ENCODE results near the gene TTL.

Gene TTL

DNA sequence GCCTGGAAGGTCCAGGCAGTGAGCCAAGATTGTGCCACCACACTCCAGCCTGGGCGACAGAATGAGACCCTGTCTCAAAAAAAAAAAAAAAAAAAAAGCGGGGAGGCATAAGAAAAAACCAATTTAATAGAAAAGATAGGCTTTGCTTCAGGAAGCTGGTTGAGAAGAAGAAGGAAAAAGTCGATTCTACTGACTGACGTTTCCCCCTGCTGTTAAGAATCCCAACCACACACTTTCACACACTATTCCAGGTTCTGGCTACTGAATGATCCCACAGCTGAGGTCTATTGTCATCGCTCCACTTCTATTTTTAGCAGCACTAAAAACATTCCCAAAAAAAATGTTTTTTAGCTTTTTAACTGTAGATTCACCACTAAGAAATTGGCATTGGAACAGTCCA, 95.8 kb downstream of the TTL start:
- Histone ChIP-seq H3K9me3 (ENCODE audit: control insufficient read depth, low read length) (no peaks in the 10 kb centered on the region), H3K27me3 (replicated peaks; ENCODE audit: control insufficient read depth, insufficient read depth, low read length, poor library complexity, severe bottlenecking) (no peaks in the 10 kb centered on the region), H3K27ac (ENCODE audit: insufficient read depth, low read length, poor library complexity, severe bottlenecking) (no peak overlapping the region), H3K36me3 (ENCODE audit: control insufficient read depth, insufficient read depth, low read length) (peaks cover 37% of the 10 kb centered on the region), H3K4me1 (ENCODE audit: control insufficient read depth, insufficient read depth, low read length, poor library complexity, severe bottlenecking) (no peaks in the 10 kb centered on the region), H3K4me3 (ENCODE audit: insufficient read depth, low read depth, low read length, poor library complexity, severe bottlenecking) (no peak overlapping the region)
- no peak for DNase-seq

DNA sequence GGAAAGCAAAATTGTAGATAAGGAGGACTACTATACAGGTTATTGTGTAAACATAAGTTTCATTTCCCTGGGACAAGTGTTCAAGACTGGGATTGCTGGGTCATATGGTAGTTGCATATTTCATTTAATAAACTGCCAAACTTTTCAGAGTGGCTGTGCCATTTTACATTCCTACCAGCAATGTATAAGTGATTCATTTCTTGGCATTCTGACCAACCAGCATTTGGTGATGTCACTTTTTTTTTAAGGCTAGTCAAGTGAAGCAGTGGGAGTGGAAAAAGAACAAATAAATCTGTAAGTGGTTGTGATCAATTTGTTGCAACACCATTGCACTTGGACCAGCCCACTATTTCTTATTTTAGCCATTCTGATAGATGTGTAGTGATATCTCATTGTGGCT, 97.3 kb downstream of the TTL start:
- Histone ChIP-seq H3K36me3 (ENCODE audit: control insufficient read depth, insufficient read depth, low read length) (peaks cover 26% of the 10 kb centered on the region), H3K4me1 (ENCODE audit: control insufficient read depth, insufficient read depth, low read length, poor library complexity, severe bottlenecking) (no peaks in the 10 kb centered on the region), H3K4me3 (ENCODE audit: insufficient read depth, low read depth, low read length, poor library complexity, severe bottlenecking) (no peak overlapping the region), H3K27ac (ENCODE audit: insufficient read depth, low read length, poor library complexity, severe bottlenecking) (no peak overlapping the region), H3K9me3 (ENCODE audit: control insufficient read depth, low read length) (no peaks in the 10 kb centered on the region), H3K27me3 (replicated peaks; ENCODE audit: control insufficient read depth, insufficient read depth, low read length, poor library complexity, severe bottlenecking) (no peaks in the 10 kb centered on the region)
- no peak for DNase-seq

DNA sequence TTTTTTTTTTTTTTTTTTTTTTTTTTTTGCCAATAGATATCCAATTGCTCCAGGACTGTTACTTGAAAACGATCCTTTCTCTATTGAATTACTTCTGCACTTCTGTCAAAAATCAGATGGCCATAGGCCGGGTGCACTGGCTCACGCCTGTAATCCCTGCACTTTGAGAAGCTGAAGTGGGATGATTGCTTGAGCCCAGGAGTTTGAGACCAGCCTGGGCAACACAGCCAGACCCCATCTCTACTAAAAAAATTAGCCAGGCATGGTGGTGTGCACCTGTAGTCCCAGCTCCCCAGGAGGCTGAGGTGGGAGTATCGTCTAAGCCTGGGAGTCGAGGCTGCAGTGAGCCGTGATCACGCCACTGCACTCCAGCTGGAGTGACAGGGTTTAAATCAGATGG, 98.1 kb downstream of the TTL start:
- H3K27ac ChIP-seq (ENCODE audit: insufficient read depth, low read length, poor library complexity, severe bottlenecking), result no peak overlapping the region
- no peak for DNase-seq
- peaks cover 17% of the 10 kb centered on the region for H3K36me3 ChIP-seq (ENCODE audit: control insufficient read depth, insufficient read depth, low read length)
- no peaks in the 10 kb centered on the region for H3K27me3 ChIP-seq (replicated peaks; ENCODE audit: control insufficient read depth, insufficient read depth, low read length, poor library complexity, severe bottlenecking)
- H3K4me1 ChIP-seq (ENCODE audit: control insufficient read depth, insufficient read depth, low read length, poor library complexity, severe bottlenecking), result peaks cover 5% of the 10 kb centered on the region
- no peak overlapping the region for H3K4me3 ChIP-seq (ENCODE audit: insufficient read depth, low read depth, low read length, poor library complexity, severe bottlenecking)
- no peaks in the 10 kb centered on the region for H3K9me3 ChIP-seq (ENCODE audit: control insufficient read depth, low read length)

GRCh38 chr2:112582314-112582746, 100.4 kb downstream of the TTL start:
- no peak overlapping the region for H3K27ac ChIP-seq (ENCODE audit: insufficient read depth, low read length, poor library complexity, severe bottlenecking)
- no peak overlapping the region for H3K4me3 ChIP-seq (ENCODE audit: insufficient read depth, low read depth, low read length, poor library complexity, severe bottlenecking)
- H3K4me1 ChIP-seq (ENCODE audit: control insufficient read depth, insufficient read depth, low read length, poor library complexity, severe bottlenecking), result peaks cover 14% of the 10 kb centered on the region
- H3K9me3 ChIP-seq (ENCODE audit: control insufficient read depth, low read length), result no peaks in the 10 kb centered on the region
- H3K36me3 ChIP-seq (ENCODE audit: control insufficient read depth, insufficient read depth, low read length), result peaks cover 4% of the 10 kb centered on the region
- H3K27me3 ChIP-seq (replicated peaks; ENCODE audit: control insufficient read depth, insufficient read depth, low read length, poor library complexity, severe bottlenecking), result no peaks in the 10 kb centered on the region
- DNase-seq, result peak in 1 of 3 donors; percentile 22

DNA sequence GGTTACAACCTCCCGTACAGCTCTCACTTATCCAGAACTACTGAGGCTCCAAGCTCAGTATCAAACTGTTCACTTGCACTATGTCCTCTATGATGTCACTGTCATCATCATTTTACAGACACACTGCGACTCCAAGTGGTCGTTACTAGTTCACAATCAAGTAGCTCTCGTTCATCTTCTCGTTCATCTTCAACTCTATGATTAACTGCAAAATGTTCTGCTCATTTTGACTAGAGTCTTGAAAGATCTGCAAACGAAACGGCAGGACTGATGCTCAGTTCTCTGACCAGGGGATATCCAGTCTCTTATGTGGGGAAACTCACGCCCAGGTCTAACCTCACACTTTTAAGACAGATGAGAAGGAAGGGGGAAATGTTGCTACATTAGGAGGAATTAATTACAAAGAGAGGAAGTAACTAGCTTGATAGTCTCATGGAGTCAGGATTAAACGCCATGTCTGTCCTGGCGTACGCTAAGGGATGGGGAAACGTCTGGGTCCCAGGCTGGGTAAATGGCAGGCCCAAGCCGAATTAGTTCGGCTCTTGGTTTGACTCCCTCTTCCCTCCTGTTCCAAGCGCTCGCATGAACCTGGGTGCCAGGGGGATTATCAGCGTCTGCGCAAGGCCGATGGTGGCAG, 101.7 kb downstream of the TTL start:
- DNase-seq, result no peak
- Histone ChIP-seq H3K9me3 (ENCODE audit: control insufficient read depth, low read length) (no peaks in the 10 kb centered on the region), H3K36me3 (ENCODE audit: control insufficient read depth, insufficient read depth, low read length) (peaks cover 4% of the 10 kb centered on the region), H3K4me3 (ENCODE audit: insufficient read depth, low read depth, low read length, poor library complexity, severe bottlenecking) (peak overlapping the region; percentile 64), H3K27me3 (replicated peaks; ENCODE audit: control insufficient read depth, insufficient read depth, low read length, poor library complexity, severe bottlenecking) (no peaks in the 10 kb centered on the region), H3K4me1 (ENCODE audit: control insufficient read depth, insufficient read depth, low read length, poor library complexity, severe bottlenecking) (peaks cover 14% of the 10 kb centered on the region), H3K27ac (ENCODE audit: insufficient read depth, low read length, poor library complexity, severe bottlenecking) (peak overlapping the region; percentile 73)

DNA sequence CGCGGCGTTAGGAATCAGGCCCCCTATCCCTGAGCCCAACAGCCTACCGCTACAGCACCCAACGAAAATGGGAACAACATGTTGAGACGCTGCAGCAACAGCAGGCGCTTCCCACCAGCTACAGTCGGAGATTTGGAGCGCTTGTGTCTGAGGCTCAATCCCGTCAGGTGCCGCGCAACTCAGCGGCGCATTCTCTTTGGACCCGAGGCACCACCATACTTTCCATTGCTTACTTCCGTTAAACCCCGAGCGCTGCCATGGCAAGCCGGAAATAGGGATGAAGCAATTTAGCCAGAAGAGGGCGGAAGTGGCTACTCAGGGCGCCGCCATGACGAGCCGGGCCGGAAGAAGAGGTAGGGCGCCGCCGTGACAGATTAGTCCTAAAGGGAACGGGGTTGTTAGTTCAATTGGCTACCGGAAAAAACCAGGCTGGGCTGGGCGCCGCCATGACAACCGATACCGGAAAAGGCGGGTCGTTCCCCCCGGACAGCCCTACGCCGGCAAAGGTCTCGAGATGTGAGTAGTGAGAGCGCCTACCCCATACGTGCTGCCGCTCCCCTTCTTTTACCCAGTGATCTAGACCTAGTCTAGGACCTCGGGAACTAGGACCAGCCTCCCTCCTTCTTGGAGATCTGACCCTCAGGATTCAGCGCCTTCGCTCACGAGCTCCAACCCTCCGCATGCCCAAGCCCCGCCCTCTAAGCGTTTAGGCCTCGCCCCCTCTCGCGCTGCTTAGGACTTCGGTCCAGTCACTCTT, 102.4 kb downstream of the TTL start, which contains the start of gene CHCHD5:
CHCHD5 (plus strand) TSS at position 476 of the 757 bp plus-strand sequence; CDS start at position 515, 39 bp downstream.
- no peaks in the 10 kb centered on the region for H3K9me3 ChIP-seq (ENCODE audit: control insufficient read depth, low read length)
- peak within 1 kb of the TSS; percentile 64 for H3K4me3 ChIP-seq (ENCODE audit: insufficient read depth, low read depth, low read length, poor library complexity, severe bottlenecking)
- H3K36me3 ChIP-seq (ENCODE audit: control insufficient read depth, insufficient read depth, low read length), result peaks cover 4% of the 10 kb centered on the region
- H3K27ac ChIP-seq (ENCODE audit: insufficient read depth, low read length, poor library complexity, severe bottlenecking), result peak within 1 kb of the TSS; percentile 73
- no peaks in the 10 kb centered on the region for H3K27me3 ChIP-seq (replicated peaks; ENCODE audit: control insufficient read depth, insufficient read depth, low read length, poor library complexity, severe bottlenecking)
- peaks cover 14% of the 10 kb centered on the region for H3K4me1 ChIP-seq (ENCODE audit: control insufficient read depth, insufficient read depth, low read length, poor library complexity, severe bottlenecking)
- peak; percentile 91 to 92 (median 92) for DNase-seq

DNA sequence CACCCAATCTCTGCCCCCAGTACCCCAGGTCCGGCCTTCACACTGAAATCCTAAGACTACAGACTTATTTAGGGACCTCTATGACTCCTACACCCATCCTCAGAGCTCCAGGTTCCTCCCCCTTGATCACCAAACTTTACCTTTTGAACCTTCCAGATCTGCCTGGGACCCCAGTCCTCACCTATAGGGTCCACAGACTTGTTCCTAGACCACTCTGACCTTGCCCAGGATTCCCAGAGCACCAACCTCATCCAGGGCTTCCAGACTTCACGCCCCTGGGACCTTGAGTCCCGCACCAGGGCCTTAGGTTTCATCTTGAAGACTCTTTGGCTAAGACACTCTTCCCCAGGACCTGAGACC, 102.9 kb downstream of the TTL start:
- peak overlapping the region; percentile 64 for H3K4me3 ChIP-seq (ENCODE audit: insufficient read depth, low read depth, low read length, poor library complexity, severe bottlenecking)
- no peak for DNase-seq
- H3K27me3 ChIP-seq (replicated peaks; ENCODE audit: control insufficient read depth, insufficient read depth, low read length, poor library complexity, severe bottlenecking), result no peaks in the 10 kb centered on the region
- peaks cover 14% of the 10 kb centered on the region for H3K4me1 ChIP-seq (ENCODE audit: control insufficient read depth, insufficient read depth, low read length, poor library complexity, severe bottlenecking)
- H3K27ac ChIP-seq (ENCODE audit: insufficient read depth, low read length, poor library complexity, severe bottlenecking), result peak overlapping the region; percentile 73
- no peaks in the 10 kb centered on the region for H3K9me3 ChIP-seq (ENCODE audit: control insufficient read depth, low read length)
- H3K36me3 ChIP-seq (ENCODE audit: control insufficient read depth, insufficient read depth, low read length), result peaks cover 6% of the 10 kb centered on the region

GRCh38 chr2:112585400-112585799, 103.4 kb downstream of the TTL start:
- Histone ChIP-seq H3K4me3 (ENCODE audit: insufficient read depth, low read depth, low read length, poor library complexity, severe bottlenecking) (peak overlapping the region; percentile 64), H3K36me3 (ENCODE audit: control insufficient read depth, insufficient read depth, low read length) (peaks cover 6% of the 10 kb centered on the region), H3K9me3 (ENCODE audit: control insufficient read depth, low read length) (no peaks in the 10 kb centered on the region), H3K27ac (ENCODE audit: insufficient read depth, low read length, poor library complexity, severe bottlenecking) (peak overlapping the region; percentile 73), H3K27me3 (replicated peaks; ENCODE audit: control insufficient read depth, insufficient read depth, low read length, poor library complexity, severe bottlenecking) (no peaks in the 10 kb centered on the region), H3K4me1 (ENCODE audit: control insufficient read depth, insufficient read depth, low read length, poor library complexity, severe bottlenecking) (peaks cover 14% of the 10 kb centered on the region)
- DNase-seq, result no peak

DNA sequence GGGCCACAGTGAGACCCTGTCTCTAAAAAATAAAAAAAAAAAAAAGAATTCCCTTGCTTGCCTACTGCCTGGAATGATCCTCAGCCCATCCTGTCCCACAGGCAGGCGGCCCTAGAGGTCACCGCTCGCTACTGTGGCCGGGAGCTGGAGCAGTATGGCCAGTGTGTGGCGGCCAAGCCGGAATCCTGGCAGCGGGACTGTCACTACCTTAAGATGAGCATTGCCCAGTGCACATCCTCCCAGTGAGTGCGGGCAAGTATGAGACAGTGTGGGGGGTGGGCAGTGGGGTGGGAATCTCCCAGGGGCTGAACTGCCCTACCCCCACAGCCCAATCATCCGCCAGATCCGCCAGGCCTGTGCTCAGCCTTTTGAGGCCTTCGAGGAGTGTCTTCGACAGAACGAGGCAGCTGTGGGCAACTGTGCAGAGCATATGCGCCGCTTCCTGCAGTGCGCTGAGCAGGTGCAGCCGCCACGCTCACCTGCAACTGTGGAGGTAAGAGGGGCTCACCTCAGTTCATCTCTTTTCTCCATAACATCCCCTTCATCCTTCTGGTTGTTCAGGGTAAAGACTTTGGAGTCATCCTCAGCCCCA, 104.0 kb downstream of the TTL start:
- Histone ChIP-seq H3K9me3 (ENCODE audit: control insufficient read depth, low read length) (no peaks in the 10 kb centered on the region), H3K4me1 (ENCODE audit: control insufficient read depth, insufficient read depth, low read length, poor library complexity, severe bottlenecking) (peaks cover 14% of the 10 kb centered on the region), H3K36me3 (ENCODE audit: control insufficient read depth, insufficient read depth, low read length) (peaks cover 6% of the 10 kb centered on the region), H3K27me3 (replicated peaks; ENCODE audit: control insufficient read depth, insufficient read depth, low read length, poor library complexity, severe bottlenecking) (no peaks in the 10 kb centered on the region), H3K4me3 (ENCODE audit: insufficient read depth, low read depth, low read length, poor library complexity, severe bottlenecking) (no peak overlapping the region), H3K27ac (ENCODE audit: insufficient read depth, low read length, poor library complexity, severe bottlenecking) (no peak overlapping the region)
- DNase-seq, result no peak

GRCh38 chr2:112588611-112589045, 106.7 kb downstream of the TTL start:
- Histone ChIP-seq H3K27ac (ENCODE audit: insufficient read depth, low read length, poor library complexity, severe bottlenecking) (no peak overlapping the region), H3K27me3 (replicated peaks; ENCODE audit: control insufficient read depth, insufficient read depth, low read length, poor library complexity, severe bottlenecking) (no peaks in the 10 kb centered on the region), H3K9me3 (ENCODE audit: control insufficient read depth, low read length) (no peaks in the 10 kb centered on the region), H3K36me3 (ENCODE audit: control insufficient read depth, insufficient read depth, low read length) (peaks cover 6% of the 10 kb centered on the region), H3K4me3 (ENCODE audit: insufficient read depth, low read depth, low read length, poor library complexity, severe bottlenecking) (no peak overlapping the region), H3K4me1 (ENCODE audit: control insufficient read depth, insufficient read depth, low read length, poor library complexity, severe bottlenecking) (peaks cover 14% of the 10 kb centered on the region)
- no peak for DNase-seq

All from effector memory CD4-positive, alpha-beta T cell (primary cell).